IMR-90 (cell line): ENCODE results near the gene RFX5. TPM values are rescaled to one million over a fixed set of nuclear protein-coding genes. Genes with fewer than 3 reads are reported as not detected.

Experiments used
- ATAC-seq: fragments of 200-7000 bp; cut with Tn5 transposase; 2 replicates; pipeline ENCODE4 v1.9.1; 2020; ENCODE audit warnings: low read depth, mild to moderate bottlenecking, moderate library complexity
- BruUV-seq: library from RNA; stranded (reverse); fragments of 400-500 nt; replicated peaks from 2 replicates; lab custom pipeline; 2021; lab: Mats Ljungman, UMichigan
- CTCF ChIA-PET: fragments of 300-600 bp; formaldehyde crosslinking; extraction: SDS; loops from one replicate; lab custom pipeline; 2021; ENCODE audit warnings: antibody characterized with exemption; lab: Yijun Ruan, JAX
- POLR2A ChIA-PET: fragments of 300-600 bp; sonication (Branson Sonifier 250); formaldehyde crosslinking; loops from one replicate; lab custom pipeline; 2022; ENCODE audit warnings: antibody characterized with exemption; ENCODE audit not compliant: unreplicated experiment; lab: Charles Lee
- DNase-seq: peaks from one replicate; pipeline ENCODE4 v3.0.0; 2013
- H2AFZ ChIP-seq: replicated peaks from 2 replicates; pipeline ENCODE3; 2013; ENCODE audit warnings: low read length, mild to moderate bottlenecking; ENCODE audit not compliant: poor library complexity
- H2AK5ac ChIP-seq: 2 replicates; pipeline ENCODE4 v1.6.1; 2013; ENCODE audit warnings: low read depth, low read length, inconsistent platforms
- H2AK9ac ChIP-seq: replicated peaks from 2 replicates; pipeline ENCODE3; 2013; ENCODE audit warnings: mild to moderate bottlenecking, low read depth, low read length, moderate library complexity; ENCODE audit not compliant: poor library complexity
- H2BK120ac ChIP-seq: 2 replicates; pipeline ENCODE4 v1.6.1; 2013; ENCODE audit warnings: low read depth, low read length, inconsistent platforms
- H2BK15ac ChIP-seq: 3 replicates; pipeline ENCODE4 v1.6.1; 2013; ENCODE audit warnings: low read depth, low read length, inconsistent platforms
- H2BK20ac ChIP-seq: 2 replicates; pipeline ENCODE4 v1.6.1; 2013; ENCODE audit warnings: low read depth, mild to moderate bottlenecking, inconsistent platforms, low read length, moderate library complexity
- H2BK5ac ChIP-seq: 2 replicates; pipeline ENCODE4 v1.6.1; 2013; ENCODE audit warnings: mild to moderate bottlenecking, low read depth, low read length, inconsistent platforms; ENCODE audit not compliant: poor library complexity, severe bottlenecking
- H3K14ac ChIP-seq: replicated peaks from 2 replicates; pipeline ENCODE4 v1.6.1; 2013; ENCODE audit warnings: low read depth, low read length, inconsistent platforms
- H3K18ac ChIP-seq: 2 replicates; pipeline ENCODE4 v1.6.1; 2013; ENCODE audit warnings: low read depth, low read length, control low read depth
- H3K23ac ChIP-seq: 2 replicates; pipeline ENCODE4 v1.6.1; 2013; ENCODE audit warnings: low read depth, low read length, inconsistent platforms
- H3K27ac ChIP-seq: 2 replicates; pipeline ENCODE4 v1.5.1; 2013; ENCODE audit warnings: mild to moderate bottlenecking, control low read depth, low read length; ENCODE audit not compliant: insufficient read depth
- H3K27me3 ChIP-seq: 2 replicates; pipeline ENCODE4 v1.6.1; 2013; ENCODE audit warnings: low read length; ENCODE audit not compliant: control insufficient read depth, insufficient read depth
- H3K36me3 ChIP-seq: 2 replicates; pipeline ENCODE4 v1.6.1; 2013; ENCODE audit warnings: low read length, mixed read lengths; ENCODE audit not compliant: control insufficient read depth, insufficient read depth
- H3K4ac ChIP-seq: 2 replicates; pipeline ENCODE4 v1.6.1; 2013; ENCODE audit warnings: low read depth, low read length, inconsistent platforms
- H3K4me1 ChIP-seq: 2 replicates; pipeline ENCODE4 v1.6.1; 2013; ENCODE audit warnings: low read length, mixed read lengths; ENCODE audit not compliant: control insufficient read depth, insufficient read depth
- H3K4me2 ChIP-seq: 2 replicates; pipeline ENCODE4 v1.6.1; 2013; ENCODE audit warnings: low read depth, mild to moderate bottlenecking, control low read depth, low read length, moderate library complexity
- H3K4me3 ChIP-seq: 2 replicates; pipeline ENCODE4 v1.5.1; 2013; ENCODE audit warnings: low read depth, mild to moderate bottlenecking, control low read depth, low read length, moderate library complexity; ENCODE audit not compliant: insufficient read depth
- H3K56ac ChIP-seq: 2 replicates; pipeline ENCODE4 v1.6.1; 2013; ENCODE audit warnings: low read length, inconsistent platforms; ENCODE audit not compliant: insufficient read depth; ENCODE audit errors: extremely low read depth
- H3K79me1 ChIP-seq, 2 experiments: 2 replicates each; pipeline ENCODE4 v1.6.1; 2013; ENCODE audit warnings: low read length in 2 of 2, inconsistent platforms in 1 of 2, low read depth in 1 of 2
- H3K9ac ChIP-seq: 2 replicates; pipeline ENCODE4 v1.6.1; 2013; ENCODE audit warnings: low read depth, low read length, control low read depth
- H3K9me1 ChIP-seq: 2 replicates; pipeline ENCODE4 v1.6.1; 2013; ENCODE audit warnings: low read length, inconsistent platforms; ENCODE audit not compliant: insufficient read depth
- H3K9me3 ChIP-seq: 2 replicates; pipeline ENCODE4 v1.6.1; 2013; ENCODE audit warnings: low read length; ENCODE audit not compliant: control insufficient read depth, insufficient read depth
- H4K20me1 ChIP-seq: 2 replicates; pipeline ENCODE4 v1.6.1; 2013; ENCODE audit warnings: low read length, inconsistent platforms; ENCODE audit not compliant: insufficient read depth
- H4K5ac ChIP-seq: 2 replicates; pipeline ENCODE4 v1.6.1; 2013; ENCODE audit warnings: mild to moderate bottlenecking, low read depth, low read length, control low read depth
- H4K8ac ChIP-seq, 2 experiments: 2 replicates each; pipeline ENCODE4 v1.6.1; 2013; ENCODE audit warnings: low read depth in 2 of 2, low read length in 2 of 2, control low read depth in 1 of 2, inconsistent platforms in 1 of 2
- H4K91ac ChIP-seq: 2 replicates; pipeline ENCODE4 v1.6.1; 2013; ENCODE audit warnings: low read depth, low read length, inconsistent platforms; ENCODE audit not compliant: insufficient read depth
- BHLHE40 ChIP-seq: fragments of 150-350 bp; IDR thresholded peaks from 2 replicates; pipeline ENCODE4 v1.6.1; 2016; ENCODE audit warnings: mild to moderate bottlenecking, low read depth, low read length
- CTCF ChIP-seq: conservative IDR thresholded peaks from 2 replicates; pipeline ENCODE4 v1.5.1; 2012; ENCODE audit warnings: mild to moderate bottlenecking, low read depth, low read length, improper control_type of control experiment
- ELK1 ChIP-seq: fragments of 150-350 bp; IDR thresholded peaks from 2 replicates; pipeline ENCODE4 v1.6.1; 2016; ENCODE audit warnings: low read depth, mild to moderate bottlenecking, low read length, moderate library complexity, borderline replicate concordance
- MAZ ChIP-seq: IDR thresholded peaks from 2 replicates; pipeline ENCODE4 v1.6.1; 2012; ENCODE audit warnings: low read depth, mild to moderate bottlenecking, low read length, improper control_type of control experiment, moderate library complexity, borderline replicate concordance
- MXI1 ChIP-seq: IDR thresholded peaks from 2 replicates; pipeline ENCODE4 v1.6.1; 2012; ENCODE audit warnings: low read depth, mild to moderate bottlenecking, low read length, moderate library complexity, borderline replicate concordance
- POLR2A ChIP-seq: IDR thresholded peaks from 2 replicates; pipeline ENCODE4 v1.6.1; 2012; ENCODE audit warnings: mild to moderate bottlenecking, low read depth, low read length
- WGBS, 2 experiments: methylation state at CpG; one replicate each; pipeline versions ENCODE4 v1.1.5 to v1.1.7; 2013; ENCODE audit warnings: missing lambda C conversion rate in 2 of 2; ENCODE audit not compliant: insufficient read length in 1 of 2; ENCODE audit errors: extremely low coverage in 2 of 2; 5-methylcytosine and 5-hydroxymethylcytosine counted together
- dilution Hi-C: fragments of 300-500 bp; cut with HindIII; formaldehyde crosslinking; loops from one replicate; pipeline ENCODE4 v1.14.3; 2018; ENCODE audit warnings: low sequenced_read_pairs; ENCODE audit not compliant: unreplicated experiment
- in situ Hi-C: fragments of 300-500 bp; cut with MboI; formaldehyde crosslinking; loops from 3 replicates; pipeline ENCODE4 v1.14.3; 2019; ENCODE audit warnings: low sequenced_read_pairs, inconsistent platforms, mixed read lengths
- intact Hi-C: fragments of 100-400 bp; cut with micrococcal nuclease; formaldehyde crosslinking; loops from 2 replicates; pipeline ENCODE4 v1.10.0; 2022
- polyA plus RNA-seq, 3 experiments: library from polyadenylated mRNA; depleted of rRNA; stranded (reverse); fragments of >200 nt; gene quantifications; 2 replicates each; pipeline ENCODE4 v1.2.3, GENCODE V29; 2012; ENCODE audit warnings: low replicate concordance in 1 of 3
- total RNA-seq: library from RNA; depleted of rRNA; stranded (reverse); fragments of >200 nt; gene quantifications from 2 replicates; pipeline ENCODE4 v1.2.3, GENCODE V29; 2012

RFX5 gene
- total and polyA plus RNA-seq, 2 of the 4 experiments (the other 2 are of a cell fraction) = 29.3 to 44.4 TPM

GRCh38 chr1:151391079-151391563 is 44.1 kb upstream of the RFX5 start:
- ChIA-PET POLR2A (no interaction called here), CTCF (no interaction called here)
- Histone ChIP-seq H2BK15ac (no peak overlapping the region), H2BK5ac (no peak overlapping the region), H3K9ac (no peak overlapping the region), H4K5ac (no peak overlapping the region), H3K9me3 (no peaks in the 10 kb centered on the region), H3K27me3 (peaks cover 1% of the 10 kb centered on the region; the same call in 1 of the 2 replicates), H3K9me1 (no peaks in the 10 kb centered on the region), H3K4me2 (no peak overlapping the region), H2BK120ac (no peak overlapping the region), H3K23ac (no peak overlapping the region), H3K14ac (no peak overlapping the region), H3K36me3 (no peaks in the 10 kb centered on the region), H4K20me1 (no peaks in the 10 kb centered on the region), H3K27ac (no peak overlapping the region), H3K56ac (no peak overlapping the region), H4K91ac (no peak overlapping the region), H3K4ac (no peak overlapping the region), H4K8ac (no peak overlapping the region), H2AFZ (no peak overlapping the region), H2AK9ac (no peak overlapping the region), H3K18ac (no peak overlapping the region), H3K79me1 (no peaks in the 10 kb centered on the region), H2AK5ac (no peak overlapping the region), H3K4me3 (no peak overlapping the region), H2BK20ac (no peak overlapping the region), H3K4me1 (no peaks in the 10 kb centered on the region)
- DNase-seq (no peak), ATAC-seq (no peak)
- no CpG with 5 or more reads among the region's 3 CpGs for WGBS, 2 experiments
- in situ Hi-C loops (no loop called here), dilution Hi-C loops (no loop called here), intact Hi-C loops (no loop called here)
- BruUV-seq = no TSS peak
- no peak for TF ChIP-seq BHLHE40
- no peak for TF ChIP-seq MAZ
- no peak for TF ChIP-seq ELK1
- TF ChIP-seq MXI1 = no peak
- TF ChIP-seq CTCF = no peak
- TF ChIP-seq POLR2A = no peak
